ENCODE results near the gene LRMDA. TPM values are rescaled to one million over a fixed set of nuclear protein-coding genes. Genes with fewer than 3 reads are reported as not detected.

The LRMDA gene
- total and polyA plus RNA-seq, 10 of the 15 experiments (the other 5 are each of a cell fraction or from before 2014, with no cell fraction given), result 0.07 to 0.54 (median 0.29) TPM; not detected in 4

- no peak for TF ChIP-seq ZBTB11 (CRISPR knock-in tag; IDR thresholded peaks at IDR 0.05)
- TF ChIP-seq PKNOX1 (IDR thresholded peaks at IDR 0.05), result no peak
- TF ChIP-seq USF1 (IDR thresholded peaks at IDR 0.05; ENCODE audit: borderline replicate concordance, extremely low read length, insufficient read depth, low read depth, low read length), result no peak
- TF ChIP-seq CBX3 (IDR thresholded peaks at IDR 0.05; ENCODE audit: borderline replicate concordance, low read depth), result no peak
- TF ChIP-seq RBBP5 (conservative IDR thresholded peaks at IDR 0.05), result no peak
- TF ChIP-seq USF2 (IDR thresholded peaks at IDR 0.05; ENCODE audit: borderline replicate concordance, low read depth, low read length), result no peak
- no peak for TF ChIP-seq SMC3 (IDR thresholded peaks at IDR 0.05; ENCODE audit: borderline replicate concordance, low read length)
- TF ChIP-seq CREB1 (IDR thresholded peaks at IDR 0.05; ENCODE audit: low read depth), result no peak
These were observed 124.9 kb downstream of the LRMDA start (continued) for GRCh38 chr10:75556320-75556719.

Data from GM12878 (cell line).